Measurements from ENCODE around the gene MYL2. TPM values are rescaled to one million over a fixed set of nuclear protein-coding genes. Genes with fewer than 3 reads are reported as not detected.

Gene MYL2
- total RNA-seq, 5 donors from 2014 or later (not counting 1 experiment from before 2014, with no cell fraction given), result not detected

DNA sequence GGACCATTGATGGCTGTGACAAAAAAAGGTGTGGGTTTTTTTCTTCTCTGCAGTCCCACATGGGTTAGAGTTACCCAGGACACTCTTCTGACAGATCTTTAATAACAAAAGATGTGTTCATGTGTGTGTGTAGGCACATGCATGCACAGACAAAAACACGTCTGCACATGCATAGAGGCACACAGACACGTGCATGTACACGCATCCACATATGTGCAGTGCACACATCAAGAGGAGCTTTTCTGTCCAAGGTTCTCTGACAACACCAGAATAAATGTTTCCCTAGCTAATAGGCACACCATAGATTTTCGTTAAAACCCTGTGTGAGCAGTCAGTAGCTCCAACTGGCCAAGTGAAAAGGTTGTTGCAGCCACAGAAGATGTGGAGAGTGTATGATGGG is 2.8 kb upstream of the MYL2 start:
- no peak for DNase-seq
- peaks cover 11% of the 10 kb centered on the region in 2 donors for H3K27me3 Mint-ChIP-seq
- H3K4me3 Mint-ChIP-seq, result no peak overlapping the region
- Histone ChIP-seq H3K27me3 (replicated peaks in 1 of 2; ENCODE audit: control insufficient read depth in 2 of 2, extremely low read depth in 1 of 2, insufficient read depth in 2 of 2, low read length in 1 of 2) (peaks cover 0 to 17% of the 10 kb centered on the region in 2 experiments), H3K36me3 (ENCODE audit: control insufficient read depth in 2 of 2, extremely low read depth in 1 of 2, insufficient read depth in 1 of 2, low read length in 1 of 2) (no peaks in the 10 kb centered on the region), H3K4me3 (ENCODE audit: control insufficient read depth in 1 of 2, extremely low read depth in 1 of 2, low read length in 1 of 2) (no peak overlapping the region), H3K27ac (ENCODE audit: low read length) (no peak overlapping the region), H3K9me3 (no peaks in the 10 kb centered on the region), H3K4me1 (ENCODE audit: control insufficient read depth in 1 of 2, extremely low read depth in 1 of 2, insufficient read depth in 2 of 2, low read length in 2 of 2) (no peaks in the 10 kb centered on the region)
- WGBS (ENCODE audit: insufficient coverage), result 85% methylated on average over 3 of the region's 4 CpGs
- no peaks in the 10 kb centered on the region for H3K9me3 Mint-ChIP-seq
- ChIA-PET CTCF (no interaction called here), POLR2A (no interaction called here)
- no peaks in the 10 kb centered on the region for H3K36me3 Mint-ChIP-seq
- H3K27ac Mint-ChIP-seq, result no peak overlapping the region
- no peaks in the 10 kb centered on the region for H3K4me1 Mint-ChIP-seq
- no peak for ATAC-seq (replicated peaks in 1 of 4)

DNA sequence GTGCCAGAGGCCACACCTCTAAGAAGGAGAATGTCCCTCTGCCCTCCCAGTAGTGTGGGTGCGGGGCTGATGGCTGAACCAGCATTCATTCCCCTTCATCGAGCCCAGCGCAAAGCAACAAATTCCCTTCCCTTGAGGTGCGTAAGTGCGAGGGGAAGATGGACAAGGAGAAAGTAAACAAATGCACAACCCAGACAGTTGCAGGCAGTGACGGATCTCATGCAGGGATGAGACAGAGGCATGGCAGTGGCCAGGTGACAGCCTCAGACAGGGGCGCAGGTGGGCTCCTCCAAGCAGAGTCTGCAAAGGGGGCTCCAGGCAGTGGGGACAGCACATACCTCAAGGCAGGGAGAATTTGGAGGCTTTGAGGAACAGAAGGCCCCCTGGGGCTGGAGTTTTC is 2.3 kb upstream of the MYL2 start:
- H3K27ac Mint-ChIP-seq, result no peak overlapping the region
- CTCF ChIA-PET, result no interaction called here
- H3K27me3 Mint-ChIP-seq, result peaks cover 11 to 15% of the 10 kb centered on the region in 2 donors

DNA sequence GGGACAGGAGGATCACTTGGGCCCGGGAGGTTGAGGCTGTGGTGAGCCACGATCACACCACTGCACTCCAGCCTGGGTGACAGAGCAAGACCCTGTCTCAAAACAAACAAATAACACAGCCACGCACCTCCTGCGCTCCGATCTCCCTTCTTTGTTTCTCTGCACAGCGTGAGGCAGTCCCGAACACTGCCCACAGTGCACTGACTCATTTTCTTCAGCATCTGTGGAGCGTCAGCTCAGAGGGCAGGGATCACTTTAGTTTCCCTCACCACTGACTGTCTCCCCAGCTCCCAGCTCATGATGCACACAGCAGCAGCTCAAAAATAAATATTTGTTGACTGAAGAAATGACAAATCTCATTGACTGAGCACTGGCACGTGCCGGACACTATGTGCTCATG is 883 bp upstream of the MYL2 start:
- DNase-seq, result no peak
- Mint-ChIP-seq H3K36me3 (no peaks in the 10 kb centered on the region), H3K9me3 (no peaks in the 10 kb centered on the region), H3K4me3 (no peak overlapping the region), H3K27me3 (peaks cover 11 to 20% of the 10 kb centered on the region in 2 donors), H3K4me1 (no peaks in the 10 kb centered on the region), H3K27ac (no peak overlapping the region)
- Histone ChIP-seq H3K4me1 (ENCODE audit: control insufficient read depth in 1 of 2, extremely low read depth in 1 of 2, insufficient read depth in 2 of 2, low read length in 2 of 2) (no peaks in the 10 kb centered on the region), H3K4me3 (ENCODE audit: control insufficient read depth in 1 of 2, extremely low read depth in 1 of 2, low read length in 1 of 2) (no peak overlapping the region), H3K36me3 (ENCODE audit: control insufficient read depth in 2 of 2, extremely low read depth in 1 of 2, insufficient read depth in 1 of 2, low read length in 1 of 2) (no peaks in the 10 kb centered on the region), H3K9me3 (no peaks in the 10 kb centered on the region), H3K27ac (ENCODE audit: low read length) (no peak overlapping the region), H3K27me3 (replicated peaks in 1 of 2; ENCODE audit: control insufficient read depth in 2 of 2, extremely low read depth in 1 of 2, insufficient read depth in 2 of 2, low read length in 1 of 2) (peaks cover 0 to 22% of the 10 kb centered on the region in 2 experiments)
- CTCF ChIA-PET, result no interaction called here
- POLR2A ChIA-PET, result no interaction called here
- 96% methylated on average over 9 of the region's 10 CpGs for WGBS (ENCODE audit: insufficient coverage)
- no peak for ATAC-seq (replicated peaks in 1 of 4)

More for the DNA sequence above, 2.3 kb upstream of the MYL2 start:
- no peaks in the 10 kb centered on the region for H3K36me3 ChIP-seq (ENCODE audit: control insufficient read depth in 2 of 2, extremely low read depth in 1 of 2, insufficient read depth in 1 of 2, low read length in 1 of 2)
- no peaks in the 10 kb centered on the region for H3K4me1 Mint-ChIP-seq
- 81% methylated on average over 6 of the region's 7 CpGs for WGBS (ENCODE audit: insufficient coverage)
- H3K4me1 ChIP-seq (ENCODE audit: control insufficient read depth in 1 of 2, extremely low read depth in 1 of 2, insufficient read depth in 2 of 2, low read length in 2 of 2), result no peaks in the 10 kb centered on the region
- no peak overlapping the region for H3K27ac ChIP-seq (ENCODE audit: low read length)
- no peak overlapping the region for H3K4me3 Mint-ChIP-seq
- no peak for ATAC-seq (replicated peaks in 1 of 4)
- no peak overlapping the region for H3K4me3 ChIP-seq (ENCODE audit: control insufficient read depth in 1 of 2, extremely low read depth in 1 of 2, low read length in 1 of 2)
- no peaks in the 10 kb centered on the region for H3K9me3 ChIP-seq
- POLR2A ChIA-PET, result no interaction called here
- DNase-seq, result no peak
- no peaks in the 10 kb centered on the region for H3K9me3 Mint-ChIP-seq
- no peaks in the 10 kb centered on the region for H3K36me3 Mint-ChIP-seq
- peaks cover 0 to 21% of the 10 kb centered on the region in 2 experiments for H3K27me3 ChIP-seq (replicated peaks in 1 of 2; ENCODE audit: control insufficient read depth in 2 of 2, extremely low read depth in 1 of 2, insufficient read depth in 2 of 2, low read length in 1 of 2)

DNA sequence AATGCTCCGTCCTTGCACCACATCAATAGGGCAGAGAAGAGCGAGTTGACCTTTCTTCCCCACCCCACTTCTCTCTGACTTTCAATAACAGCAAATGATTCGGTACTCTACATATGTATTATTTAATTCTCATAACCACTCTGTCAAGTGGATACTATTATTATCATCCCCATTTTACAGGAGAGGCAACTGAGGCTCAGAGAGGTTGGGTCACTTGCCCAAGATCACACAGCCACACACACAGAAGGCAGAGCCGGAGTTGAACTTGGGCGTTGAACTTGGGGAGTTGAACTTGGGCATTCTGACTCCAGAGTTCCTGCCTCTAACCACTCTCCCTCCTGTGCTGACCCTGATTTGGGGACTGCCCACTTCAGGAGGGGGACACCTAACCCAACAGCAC is 659 bp downstream of the MYL2 start:
- Mint-ChIP-seq H3K27me3 (peaks cover 8 to 21% of the 10 kb centered on the region in 2 donors), H3K4me3 (no peak overlapping the region), H3K9me3 (no peaks in the 10 kb centered on the region), H3K27ac (no peak overlapping the region), H3K4me1 (no peaks in the 10 kb centered on the region), H3K36me3 (no peaks in the 10 kb centered on the region)
- WGBS (ENCODE audit: insufficient coverage), result 69% methylated on average over 3 of the region's 5 CpGs
- no peak for DNase-seq
- H3K4me1 ChIP-seq (ENCODE audit: control insufficient read depth in 1 of 2, extremely low read depth in 1 of 2, insufficient read depth in 2 of 2, low read length in 2 of 2), result no peaks in the 10 kb centered on the region
- ChIA-PET POLR2A (no interaction called here), CTCF (no interaction called here)
- peaks cover 0 to 22% of the 10 kb centered on the region in 2 experiments for H3K27me3 ChIP-seq (replicated peaks in 1 of 2; ENCODE audit: control insufficient read depth in 2 of 2, extremely low read depth in 1 of 2, insufficient read depth in 2 of 2, low read length in 1 of 2)
- no peak overlapping the region for H3K4me3 ChIP-seq (ENCODE audit: control insufficient read depth in 1 of 2, extremely low read depth in 1 of 2, low read length in 1 of 2)
- ATAC-seq (replicated peaks in 1 of 4), result no peak
- H3K27ac ChIP-seq (ENCODE audit: low read length), result no peak overlapping the region
- H3K36me3 ChIP-seq (ENCODE audit: control insufficient read depth in 2 of 2, extremely low read depth in 1 of 2, insufficient read depth in 1 of 2, low read length in 1 of 2), result no peaks in the 10 kb centered on the region
- H3K9me3 ChIP-seq, result no peaks in the 10 kb centered on the region

- Mint-ChIP-seq H3K4me3 (no peak overlapping the region), H3K27me3 (peaks cover 8 to 21% of the 10 kb centered on the region in 2 donors), H3K9me3 (no peaks in the 10 kb centered on the region), H3K27ac (no peak overlapping the region), H3K36me3 (no peaks in the 10 kb centered on the region), H3K4me1 (no peaks in the 10 kb centered on the region)
- ChIA-PET POLR2A (no interaction called here), CTCF (no interaction called here)
- Histone ChIP-seq H3K4me3 (ENCODE audit: control insufficient read depth in 1 of 2, extremely low read depth in 1 of 2, low read length in 1 of 2) (no peak overlapping the region), H3K27me3 (replicated peaks in 1 of 2; ENCODE audit: control insufficient read depth in 2 of 2, extremely low read depth in 1 of 2, insufficient read depth in 2 of 2, low read length in 1 of 2) (peaks cover 0 to 22% of the 10 kb centered on the region in 2 experiments), H3K36me3 (ENCODE audit: control insufficient read depth in 2 of 2, extremely low read depth in 1 of 2, insufficient read depth in 1 of 2, low read length in 1 of 2) (no peaks in the 10 kb centered on the region), H3K4me1 (ENCODE audit: control insufficient read depth in 1 of 2, extremely low read depth in 1 of 2, insufficient read depth in 2 of 2, low read length in 2 of 2) (no peaks in the 10 kb centered on the region), H3K9me3 (no peaks in the 10 kb centered on the region), H3K27ac (ENCODE audit: low read length) (no peak overlapping the region)
- DNase-seq (no peak), ATAC-seq (replicated peaks in 1 of 4) (no peak)
- WGBS (ENCODE audit: insufficient coverage), result 72% methylated on average over 6 of the region's 7 CpGs
Observed at GRCh38 chr12:110917961-110918360, 2.4 kb downstream of the MYL2 start.

- no peak overlapping the region for H3K27ac Mint-ChIP-seq
- no peaks in the 10 kb centered on the region for H3K4me1 ChIP-seq (ENCODE audit: control insufficient read depth in 1 of 2, extremely low read depth in 1 of 2, insufficient read depth in 2 of 2, low read length in 2 of 2)
- ChIA-PET POLR2A (interaction anchor here in 1 of 2 donors (0.8 kb wide), 1 partner anchor 1640 kb away, joined by 4 read pairs; no protein-coding TSS in a partner anchor), CTCF (no interaction called here)
- H3K27ac ChIP-seq (ENCODE audit: low read length), result no peak overlapping the region
- H3K27me3 ChIP-seq (replicated peaks in 1 of 2; ENCODE audit: control insufficient read depth in 2 of 2, extremely low read depth in 1 of 2, insufficient read depth in 2 of 2, low read length in 1 of 2), result peaks cover 0 to 22% of the 10 kb centered on the region in 2 experiments
- no peak overlapping the region for H3K4me3 ChIP-seq (ENCODE audit: control insufficient read depth in 1 of 2, extremely low read depth in 1 of 2, low read length in 1 of 2)
- peaks cover 8 to 21% of the 10 kb centered on the region in 2 donors for H3K27me3 Mint-ChIP-seq
- DNase-seq (no peak), ATAC-seq (replicated peaks in 1 of 4) (no peak)
- H3K4me3 Mint-ChIP-seq, result no peak overlapping the region
- H3K36me3 Mint-ChIP-seq, result no peaks in the 10 kb centered on the region
- H3K4me1 Mint-ChIP-seq, result no peaks in the 10 kb centered on the region
- WGBS (ENCODE audit: insufficient coverage), result 80% methylated on average over 5 of the region's 5 CpGs
- H3K9me3 Mint-ChIP-seq, result no peaks in the 10 kb centered on the region
- no peaks in the 10 kb centered on the region for H3K36me3 ChIP-seq (ENCODE audit: control insufficient read depth in 2 of 2, extremely low read depth in 1 of 2, insufficient read depth in 1 of 2, low read length in 1 of 2)
- no peaks in the 10 kb centered on the region for H3K9me3 ChIP-seq
Observed at GRCh38 chr12:110917467-110917866, 2.9 kb downstream of the MYL2 start.

DNA sequence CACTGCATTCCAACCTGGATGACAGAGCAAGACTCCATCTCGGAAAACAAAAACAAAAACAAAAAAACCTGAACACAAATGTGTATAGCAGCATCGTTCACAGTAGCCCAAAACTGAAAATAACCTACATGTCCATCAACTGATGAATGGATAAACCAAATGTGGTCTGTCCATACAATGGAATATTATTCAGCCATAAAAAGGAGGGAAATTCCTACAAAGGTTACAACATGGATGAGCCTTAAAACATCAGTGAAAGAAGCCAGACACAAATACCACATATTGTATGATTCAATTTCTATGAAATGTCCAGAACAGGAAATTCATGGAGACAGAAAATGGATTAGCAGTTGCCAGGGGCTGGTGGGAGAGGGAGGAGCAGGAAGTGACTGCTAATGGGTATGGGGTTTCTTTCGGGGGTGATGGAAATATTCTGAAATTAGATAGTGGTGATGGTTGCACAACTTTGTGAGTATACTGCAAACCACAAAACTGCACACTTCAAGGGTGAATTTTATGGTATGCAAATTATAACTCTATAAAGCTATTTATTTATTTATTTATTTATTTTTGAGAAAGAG is 4.0 kb downstream of the MYL2 start:
- Histone ChIP-seq H3K36me3 (ENCODE audit: control insufficient read depth in 2 of 2, extremely low read depth in 1 of 2, insufficient read depth in 1 of 2, low read length in 1 of 2) (no peaks in the 10 kb centered on the region), H3K9me3 (no peaks in the 10 kb centered on the region), H3K4me1 (ENCODE audit: control insufficient read depth in 1 of 2, extremely low read depth in 1 of 2, insufficient read depth in 2 of 2, low read length in 2 of 2) (no peaks in the 10 kb centered on the region), H3K27me3 (replicated peaks in 1 of 2; ENCODE audit: control insufficient read depth in 2 of 2, extremely low read depth in 1 of 2, insufficient read depth in 2 of 2, low read length in 1 of 2) (peaks cover 0 to 23% of the 10 kb centered on the region in 2 experiments), H3K4me3 (ENCODE audit: control insufficient read depth in 1 of 2, extremely low read depth in 1 of 2, low read length in 1 of 2) (no peak overlapping the region), H3K27ac (ENCODE audit: low read length) (no peak overlapping the region)
- no peak overlapping the region for H3K27ac Mint-ChIP-seq
- no peak overlapping the region for H3K4me3 Mint-ChIP-seq
- H3K4me1 Mint-ChIP-seq, result no peaks in the 10 kb centered on the region
- POLR2A ChIA-PET, result no interaction called here
- DNase-seq (no peak), ATAC-seq (replicated peaks in 1 of 4) (no peak)
- H3K27me3 Mint-ChIP-seq, result peaks cover 7 to 19% of the 10 kb centered on the region in 2 donors
- CTCF ChIA-PET, result interaction anchor here in 1 of 2 donors (0.5 to 1.2 kb wide), 3 partner anchors 454 to 1150 kb away, joined by 3 to 6 read pairs (median 3); no protein-coding TSS in a partner anchor
- no peaks in the 10 kb centered on the region for H3K36me3 Mint-ChIP-seq
- H3K9me3 Mint-ChIP-seq, result no peaks in the 10 kb centered on the region
- WGBS (ENCODE audit: insufficient coverage), result no CpG with 5 or more reads among the region's 3 CpGs
